PFSK-1 (cell line): Measurements from ENCODE around the gene CALB2. TPM values are rescaled to one million over a fixed set of nuclear protein-coding genes. Genes with fewer than 3 reads are reported as not detected.

Source experiments
- FOXP2 ChIP-seq: optimal IDR thresholded peaks from 2 replicates; pipeline ENCODE3; 2011; ENCODE audit warnings: borderline replicate concordance, control low read depth, inconsistent platforms; ENCODE audit not compliant: insufficient read depth; ENCODE audit errors: extremely low read length, extremely low read depth
- POLR2AphosphoS5 ChIP-seq: IDR thresholded peaks from 2 replicates; pipeline ENCODE4 v1.6.1; 2012; ENCODE audit warnings: low read depth, mild to moderate bottlenecking, control low read depth, low read length, moderate library complexity
- REST ChIP-seq, 2 experiments: IDR thresholded peaks; 2 replicates each; pipeline versions ENCODE4 v1.6.1 to v1.8.0; 2011 to 2012; ENCODE audit warnings: low read depth in 2 of 2, low read length in 2 of 2, control low read depth in 1 of 2, inconsistent platforms in 1 of 2, mild to moderate bottlenecking in 1 of 2, moderate library complexity in 1 of 2; ENCODE audit not compliant: insufficient read depth in 1 of 2
- SIN3A ChIP-seq: IDR thresholded peaks from 2 replicates; pipeline ENCODE4 v1.6.1; 2012; ENCODE audit warnings: mild to moderate bottlenecking, low read length, moderate library complexity, borderline replicate concordance; ENCODE audit not compliant: insufficient read depth
- TAF1 ChIP-seq: IDR thresholded peaks from 2 replicates; pipeline ENCODE4 v1.6.1; 2012; ENCODE audit warnings: low read length, control low read depth, borderline replicate concordance; ENCODE audit not compliant: insufficient read depth
- polyA plus RNA-seq: library from polyadenylated mRNA; unstranded; fragments of >200 nt; gene quantifications from one replicate; pipeline ENCODE4 v1.2.1, GENCODE V29; 2012; ENCODE audit warnings: low read depth, missing spikeins; ENCODE audit not compliant: insufficient read length

CALB2 gene, protein sequence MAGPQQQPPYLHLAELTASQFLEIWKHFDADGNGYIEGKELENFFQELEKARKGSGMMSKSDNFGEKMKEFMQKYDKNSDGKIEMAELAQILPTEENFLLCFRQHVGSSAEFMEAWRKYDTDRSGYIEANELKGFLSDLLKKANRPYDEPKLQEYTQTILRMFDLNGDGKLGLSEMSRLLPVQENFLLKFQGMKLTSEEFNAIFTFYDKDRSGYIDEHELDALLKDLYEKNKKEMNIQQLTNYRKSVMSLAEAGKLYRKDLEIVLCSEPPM
- 0.36 TPM for polyA plus RNA-seq

DNA sequence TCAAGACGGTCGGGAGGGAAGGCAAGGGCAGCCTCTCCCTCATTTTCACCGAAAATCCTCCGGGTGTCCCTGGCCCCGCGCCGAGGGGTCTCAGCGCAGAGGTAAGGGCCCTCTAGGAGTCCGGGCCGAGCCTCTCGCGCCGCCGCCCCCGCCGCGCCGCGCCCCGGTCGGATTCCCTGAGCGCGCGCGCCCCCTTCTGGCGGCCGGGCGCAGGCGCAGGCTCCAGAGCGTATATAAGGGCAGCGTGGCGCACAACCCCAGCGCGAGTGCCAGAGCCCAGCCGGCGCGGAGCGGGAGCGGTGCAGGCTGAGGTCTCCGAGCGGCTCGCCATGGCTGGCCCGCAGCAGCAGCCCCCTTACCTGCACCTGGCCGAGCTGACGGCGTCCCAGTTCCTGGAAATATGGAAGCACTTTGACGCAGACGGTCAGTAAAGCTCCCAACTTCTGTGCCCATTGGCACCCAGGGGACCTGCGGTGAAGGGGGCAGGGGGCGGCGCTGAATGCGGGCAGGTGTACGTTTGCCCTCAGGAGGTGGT lies at the start of gene CALB2:
TSS of gene CALB2 (plus strand) at position 260 of the 535 bp plus-strand sequence. CDS start at position 330, 70 bp downstream.
- TF ChIP-seq FOXP2: no peak

GRCh38 chr16:71311553-71312158 lies 46.9 kb upstream of the CALB2 start:
- TF ChIP-seq POLR2AphosphoS5 (no peak), FOXP2 (no peak), SIN3A (no peak), REST (IDR thresholded peaks at IDR 0.05; ENCODE audit: insufficient read depth in 1 of 2, low read depth in 2 of 2, low read length in 2 of 2) (no peak)

- TF ChIP-seq REST (IDR thresholded peaks at IDR 0.05; ENCODE audit: insufficient read depth in 1 of 2, low read depth in 2 of 2, low read length in 2 of 2) (no peak), POLR2AphosphoS5 (no peak), TAF1 (no peak), FOXP2 (no peak), SIN3A (no peak)
Observed at GRCh38 chr16:71315269-71315668, 43.3 kb upstream of the CALB2 start.

DNA sequence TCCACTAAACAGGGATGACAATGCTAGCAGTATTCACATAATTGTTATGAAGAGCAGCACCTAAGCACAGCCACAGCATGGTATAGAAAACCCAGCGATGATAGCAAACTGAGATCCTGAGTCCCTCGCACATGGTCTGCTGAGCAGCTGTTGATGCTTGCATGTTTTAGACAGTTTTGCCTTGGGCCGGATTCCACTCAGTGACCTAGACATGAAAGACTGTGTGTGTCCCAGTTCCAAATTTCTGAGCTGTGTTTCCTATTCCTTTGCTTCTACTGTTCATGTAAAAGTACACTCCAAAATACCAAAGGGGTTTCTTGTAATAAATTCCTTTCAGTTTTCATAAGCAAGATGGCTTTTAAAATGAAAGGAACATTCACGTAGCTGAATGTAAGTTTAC lies 38.5 kb upstream of the CALB2 start:
- TF ChIP-seq POLR2AphosphoS5 (no peak), SIN3A (no peak), REST (IDR thresholded peaks at IDR 0.05; ENCODE audit: insufficient read depth in 1 of 2, low read depth in 2 of 2, low read length in 2 of 2) (no peak), FOXP2 (no peak), TAF1 (no peak)

DNA sequence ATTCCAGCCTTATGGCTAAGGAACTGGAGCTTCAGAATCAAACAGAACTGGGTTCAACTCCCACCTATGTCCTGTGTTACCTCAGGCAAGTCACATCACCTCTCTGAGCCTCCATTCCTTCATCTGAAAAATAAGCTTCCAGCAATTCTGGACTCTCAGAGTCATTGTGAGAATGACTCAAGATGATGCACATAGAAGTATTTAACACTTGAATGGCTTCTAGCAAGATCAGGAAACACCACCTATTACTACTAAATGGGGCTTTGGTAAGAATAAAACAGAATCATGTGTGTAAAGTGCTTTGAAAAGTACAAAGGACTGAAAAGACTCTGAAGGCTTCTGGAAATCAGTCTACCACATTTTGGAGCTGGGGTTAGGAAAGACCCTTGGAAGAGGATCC lies 30.8 kb upstream of the CALB2 start:
- TF ChIP-seq POLR2AphosphoS5 (no peak), SIN3A (no peak), REST (IDR thresholded peaks at IDR 0.05; ENCODE audit: insufficient read depth in 1 of 2, low read depth in 2 of 2, low read length in 2 of 2) (no peak), TAF1 (no peak), FOXP2 (no peak)
